ENCODE results near the gene PARG.
"Not testable (repeated sequence)": the region's sequence is repeated elsewhere in the genome, so short reads cannot be mapped to it uniquely, and the experiment has no call there.

The PARG gene

GRCh38 chr10:49941447-49942338 is at the start of gene PARG, which contains the start of gene TIMM23B:
TSS of gene PARG (minus strand) at chr10:49942027. CDS start at chr10:49941725, 302 bp downstream.
TSS of gene TIMM23B (plus strand) at chr10:49942053. CDS start at chr10:49942195, 142 bp downstream.
- Histone ChIP-seq H2AFZ (ENCODE audit: low read length, unreplicated experiment) (peak within 1 kb of the TSS; percentile 32), H3K4me3 (ENCODE audit: low read depth, low read length) (peak within 1 kb of the TSS; percentile 99), H3K79me2 (ENCODE audit: control insufficient read depth, insufficient read depth, low read length, unreplicated experiment) (peaks cover 59% of the 10 kb centered on the region), H3K27ac (ENCODE audit: low read depth, low read length) (peak within 1 kb of the TSS; percentile 69)
- H3K4me1 ChIP-seq (ENCODE audit: control insufficient read depth, insufficient read depth, low read length, unreplicated experiment); H3K36me3 ChIP-seq (ENCODE audit: insufficient read depth, low read length); H3K27me3 ChIP-seq (ENCODE audit: insufficient read depth, low read length): not testable (repeated sequence)

GRCh38 chr10:49988376-49988775 is 46.5 kb upstream of the PARG start, which contains the start of gene AGAP6:
TSS of gene AGAP6 (plus strand) at chr10:49988406. CDS start at chr10:49988716, 310 bp downstream.
- H3K36me3 ChIP-seq (ENCODE audit: insufficient read depth, low read length); H2AFZ ChIP-seq (ENCODE audit: low read length, unreplicated experiment); H3K4me1 ChIP-seq (ENCODE audit: control insufficient read depth, insufficient read depth, low read length, unreplicated experiment); H3K4me3 ChIP-seq (ENCODE audit: low read depth, low read length); H3K27ac ChIP-seq (ENCODE audit: low read depth, low read length); H3K79me2 ChIP-seq (ENCODE audit: control insufficient read depth, insufficient read depth, low read length, unreplicated experiment); H3K27me3 ChIP-seq (ENCODE audit: insufficient read depth, low read length): not testable (repeated sequence)

GRCh38 chr10:49987207-49987606 is 45.4 kb upstream of the PARG start:
- H3K4me3 ChIP-seq (ENCODE audit: low read depth, low read length); H3K79me2 ChIP-seq (ENCODE audit: control insufficient read depth, insufficient read depth, low read length, unreplicated experiment); H3K36me3 ChIP-seq (ENCODE audit: insufficient read depth, low read length); H3K27ac ChIP-seq (ENCODE audit: low read depth, low read length); H3K27me3 ChIP-seq (ENCODE audit: insufficient read depth, low read length); H2AFZ ChIP-seq (ENCODE audit: low read length, unreplicated experiment); H3K4me1 ChIP-seq (ENCODE audit: control insufficient read depth, insufficient read depth, low read length, unreplicated experiment): not testable (repeated sequence)

GRCh38 chr10:49977756-49978155 is 35.9 kb upstream of the PARG start:
- H3K36me3 ChIP-seq (ENCODE audit: insufficient read depth, low read length); H3K27ac ChIP-seq (ENCODE audit: low read depth, low read length); H2AFZ ChIP-seq (ENCODE audit: low read length, unreplicated experiment); H3K27me3 ChIP-seq (ENCODE audit: insufficient read depth, low read length); H3K4me3 ChIP-seq (ENCODE audit: low read depth, low read length); H3K4me1 ChIP-seq (ENCODE audit: control insufficient read depth, insufficient read depth, low read length, unreplicated experiment); H3K79me2 ChIP-seq (ENCODE audit: control insufficient read depth, insufficient read depth, low read length, unreplicated experiment): not testable (repeated sequence)

- not testable (repeated sequence) for H3K36me3 ChIP-seq (ENCODE audit: insufficient read depth, low read length); H3K27me3 ChIP-seq (ENCODE audit: insufficient read depth, low read length); H3K4me1 ChIP-seq (ENCODE audit: control insufficient read depth, insufficient read depth, low read length, unreplicated experiment); H3K4me3 ChIP-seq (ENCODE audit: low read depth, low read length); H3K79me2 ChIP-seq (ENCODE audit: control insufficient read depth, insufficient read depth, low read length, unreplicated experiment); H2AFZ ChIP-seq (ENCODE audit: low read length, unreplicated experiment); H3K27ac ChIP-seq (ENCODE audit: low read depth, low read length)
Measured at GRCh38 chr10:49972094-49972493, 30.3 kb upstream of the PARG start.

GRCh38 chr10:49971466-49971865 is 29.6 kb upstream of the PARG start:
- H2AFZ ChIP-seq (ENCODE audit: low read length, unreplicated experiment); H3K4me1 ChIP-seq (ENCODE audit: control insufficient read depth, insufficient read depth, low read length, unreplicated experiment); H3K4me3 ChIP-seq (ENCODE audit: low read depth, low read length); H3K27me3 ChIP-seq (ENCODE audit: insufficient read depth, low read length); H3K36me3 ChIP-seq (ENCODE audit: insufficient read depth, low read length); H3K79me2 ChIP-seq (ENCODE audit: control insufficient read depth, insufficient read depth, low read length, unreplicated experiment); H3K27ac ChIP-seq (ENCODE audit: low read depth, low read length): not testable (repeated sequence)

GRCh38 chr10:49970331-49970857 is 28.6 kb upstream of the PARG start:
- H3K4me1 ChIP-seq (ENCODE audit: control insufficient read depth, insufficient read depth, low read length, unreplicated experiment); H3K4me3 ChIP-seq (ENCODE audit: low read depth, low read length); H3K27me3 ChIP-seq (ENCODE audit: insufficient read depth, low read length); H3K79me2 ChIP-seq (ENCODE audit: control insufficient read depth, insufficient read depth, low read length, unreplicated experiment); H3K27ac ChIP-seq (ENCODE audit: low read depth, low read length); H2AFZ ChIP-seq (ENCODE audit: low read length, unreplicated experiment); H3K36me3 ChIP-seq (ENCODE audit: insufficient read depth, low read length): not testable (repeated sequence)

GRCh38 chr10:49953122-49953521 is 11.3 kb upstream of the PARG start:
- peaks cover 12% of the 10 kb centered on the region for H3K79me2 ChIP-seq (ENCODE audit: control insufficient read depth, insufficient read depth, low read length, unreplicated experiment)

GRCh38 chr10:49952006-49952405 is 10.2 kb upstream of the PARG start:
- H3K36me3 ChIP-seq (ENCODE audit: insufficient read depth, low read length); H3K4me3 ChIP-seq (ENCODE audit: low read depth, low read length); H2AFZ ChIP-seq (ENCODE audit: low read length, unreplicated experiment); H3K4me1 ChIP-seq (ENCODE audit: control insufficient read depth, insufficient read depth, low read length, unreplicated experiment); H3K79me2 ChIP-seq (ENCODE audit: control insufficient read depth, insufficient read depth, low read length, unreplicated experiment); H3K27me3 ChIP-seq (ENCODE audit: insufficient read depth, low read length); H3K27ac ChIP-seq (ENCODE audit: low read depth, low read length): not testable (repeated sequence)

More at GRCh38 chr10:49953122-49953521, 11.3 kb upstream of the PARG start:
- not testable (repeated sequence) for H2AFZ ChIP-seq (ENCODE audit: low read length, unreplicated experiment); H3K4me1 ChIP-seq (ENCODE audit: control insufficient read depth, insufficient read depth, low read length, unreplicated experiment); H3K27me3 ChIP-seq (ENCODE audit: insufficient read depth, low read length); H3K36me3 ChIP-seq (ENCODE audit: insufficient read depth, low read length); H3K4me3 ChIP-seq (ENCODE audit: low read depth, low read length); H3K27ac ChIP-seq (ENCODE audit: low read depth, low read length)

GRCh38 chr10:49948737-49949136 is 6.9 kb upstream of the PARG start:
- H2AFZ ChIP-seq (ENCODE audit: low read length, unreplicated experiment); H3K4me3 ChIP-seq (ENCODE audit: low read depth, low read length); H3K27me3 ChIP-seq (ENCODE audit: insufficient read depth, low read length); H3K27ac ChIP-seq (ENCODE audit: low read depth, low read length); H3K36me3 ChIP-seq (ENCODE audit: insufficient read depth, low read length); H3K4me1 ChIP-seq (ENCODE audit: control insufficient read depth, insufficient read depth, low read length, unreplicated experiment): not testable (repeated sequence)
- H3K79me2 ChIP-seq (ENCODE audit: control insufficient read depth, insufficient read depth, low read length, unreplicated experiment): peaks cover 26% of the 10 kb centered on the region

GRCh38 chr10:49948142-49948541 is 6.3 kb upstream of the PARG start:
- H3K27me3 ChIP-seq (ENCODE audit: insufficient read depth, low read length); H3K27ac ChIP-seq (ENCODE audit: low read depth, low read length); H2AFZ ChIP-seq (ENCODE audit: low read length, unreplicated experiment); H3K36me3 ChIP-seq (ENCODE audit: insufficient read depth, low read length); H3K4me3 ChIP-seq (ENCODE audit: low read depth, low read length); H3K4me1 ChIP-seq (ENCODE audit: control insufficient read depth, insufficient read depth, low read length, unreplicated experiment): not testable (repeated sequence)
- H3K79me2 ChIP-seq (ENCODE audit: control insufficient read depth, insufficient read depth, low read length, unreplicated experiment): peaks cover 32% of the 10 kb centered on the region

Measured in ACC112 (cell line).